WTC11 (cell line): ENCODE results near the gene RGS12. TPM values are rescaled to one million over a fixed set of nuclear protein-coding genes. Genes with fewer than 3 reads are reported as not detected.

Experiments used
- ATAC-seq: fragments of 200-7000 bp; cut with Tn5 transposase; 2 replicates; pipeline ENCODE4 v1.10.0; 2021; ENCODE audit warnings: mild to moderate bottlenecking, moderate library complexity
- CTCF ChIA-PET: fragments of 300-600 bp; sonication (Branson Sonifier 250); formaldehyde crosslinking; loops from one replicate; lab custom pipeline; 2021; ENCODE audit warnings: antibody characterized with exemption; lab: Charles Lee
- POLR2A ChIA-PET: fragments of 350-600 bp; sonication (Branson Sonifier 250); formaldehyde crosslinking; loops from one replicate; lab custom pipeline; 2021; ENCODE audit warnings: antibody characterized with exemption; lab: Charles Lee
- DNase-seq: peaks from one replicate; pipeline ENCODE4 v3.0.0; 2021; ENCODE audit warnings: low spot score
- H3K27ac Mint-ChIP-seq: 2 replicates; pipeline ENCODE4 v1.8.0; 2021; ENCODE audit warnings: mixed read lengths
- H3K27me3 Mint-ChIP-seq: 2 replicates; pipeline ENCODE4 v1.8.0; 2021; ENCODE audit warnings: low read depth, mild to moderate bottlenecking, moderate library complexity, mixed read lengths
- H3K36me3 Mint-ChIP-seq: 2 replicates; pipeline ENCODE4 v1.8.0; 2021; ENCODE audit warnings: mixed read lengths
- H3K4me1 Mint-ChIP-seq: 2 replicates; pipeline ENCODE4 v1.8.0; 2022; ENCODE audit warnings: mixed read lengths
- H3K4me3 Mint-ChIP-seq: 2 replicates; pipeline ENCODE4 v1.8.0; 2021; ENCODE audit warnings: mild to moderate bottlenecking, moderate library complexity, mixed read lengths
- H3K9me3 Mint-ChIP-seq: 2 replicates; pipeline ENCODE4 v1.8.0; 2021; ENCODE audit warnings: mixed read lengths
- E2F1 ChIP-seq: sonication (generic); formaldehyde crosslinking; IDR thresholded peaks from 2 replicates; pipeline ENCODE4 v1.8.0; 2022; ENCODE audit warnings: mild to moderate bottlenecking, missing genetic modification reagents
- ELF4 ChIP-seq: sonication (generic); formaldehyde crosslinking; IDR thresholded peaks from 2 replicates; pipeline ENCODE4 v1.8.1; 2022; ENCODE audit warnings: low read depth, mild to moderate bottlenecking, moderate library complexity, missing genetic modification reagents
- ERG ChIP-seq: fragments of 250-450 bp; sonication (Bioruptor Pico); IDR thresholded peaks from 2 replicates; pipeline ENCODE4 v1.8.0; 2021; ENCODE audit warnings: mild to moderate bottlenecking
- ESRRA ChIP-seq: sonication (generic); formaldehyde crosslinking; IDR thresholded peaks from 2 replicates; pipeline ENCODE4 v1.8.1; 2022; ENCODE audit warnings: mild to moderate bottlenecking, missing genetic modification reagents, borderline replicate concordance
- FOXJ3 ChIP-seq: sonication (generic); formaldehyde crosslinking; IDR thresholded peaks from 2 replicates; pipeline ENCODE4 v1.9.0; 2021; ENCODE audit warnings: missing genetic modification reagents, mild to moderate bottlenecking, borderline replicate concordance
- FOXP1 ChIP-seq: sonication (generic); formaldehyde crosslinking; IDR thresholded peaks from 2 replicates; pipeline ENCODE4 v1.8.0; 2022; ENCODE audit warnings: missing genetic modification reagents, mild to moderate bottlenecking, moderate library complexity, borderline replicate concordance
- GABPB1 ChIP-seq: sonication (generic); formaldehyde crosslinking; IDR thresholded peaks from 2 replicates; pipeline ENCODE4 v1.8.1; 2023; ENCODE audit warnings: mild to moderate bottlenecking, missing genetic modification reagents
- HMGA2 ChIP-seq: fragments of 250-450 bp; sonication (Bioruptor Pico); IDR thresholded peaks from 2 replicates; pipeline ENCODE4 v1.4.0; 2021; ENCODE audit warnings: mild to moderate bottlenecking, moderate library complexity
- MXD4 ChIP-seq: fragments of 250-450 bp; sonication (Bioruptor Pico); IDR thresholded peaks from 2 replicates; pipeline ENCODE4 v1.8.0; 2021; ENCODE audit warnings: mild to moderate bottlenecking, moderate library complexity, borderline replicate concordance
- MYBL2 ChIP-seq: sonication (generic); formaldehyde crosslinking; IDR thresholded peaks from 2 replicates; pipeline ENCODE4 v1.8.1; 2023; ENCODE audit warnings: mild to moderate bottlenecking, moderate library complexity, missing genetic modification reagents
- RORB ChIP-seq: fragments of 250-450 bp; sonication (Bioruptor Pico); IDR thresholded peaks from 2 replicates; pipeline ENCODE4 v1.9.0; 2021; ENCODE audit warnings: mild to moderate bottlenecking
- TEAD1 ChIP-seq: sonication (generic); formaldehyde crosslinking; IDR thresholded peaks from 2 replicates; pipeline ENCODE4 v1.8.0; 2022; ENCODE audit warnings: mild to moderate bottlenecking, missing genetic modification reagents
- TP53 ChIP-seq: sonication (generic); formaldehyde crosslinking; IDR thresholded peaks from 2 replicates; pipeline ENCODE4 v1.8.1; 2023; ENCODE audit warnings: mild to moderate bottlenecking, missing genetic modification reagents
- ZNF121 ChIP-seq: sonication (generic); formaldehyde crosslinking; IDR thresholded peaks from 2 replicates; pipeline ENCODE4 v1.8.0; 2023; ENCODE audit warnings: missing genetic modification reagents
- ZNF138 ChIP-seq: sonication (generic); formaldehyde crosslinking; conservative IDR thresholded peaks from 2 replicates; pipeline ENCODE4 v1.8.1; 2022; ENCODE audit warnings: mild to moderate bottlenecking, moderate library complexity, missing genetic modification reagents
- ZNF263 ChIP-seq: sonication (generic); formaldehyde crosslinking; IDR thresholded peaks from 2 replicates; pipeline ENCODE4 v1.8.1; 2022; ENCODE audit warnings: low read depth, mild to moderate bottlenecking, moderate library complexity, missing genetic modification reagents
- ZNF671 ChIP-seq: fragments of 250-450 bp; sonication (Bioruptor Pico); IDR thresholded peaks from 2 replicates; pipeline ENCODE4 v1.8.0; 2021; ENCODE audit warnings: mild to moderate bottlenecking
- total RNA-seq: library from RNA; stranded (reverse); gene quantifications from 3 replicates; pipeline ENCODE4 v1.2.3, GENCODE V29; 2021
- TF ChIP-seq, protein P1 (sequence below): sonication (generic); formaldehyde crosslinking; IDR thresholded peaks from 2 replicates; pipeline ENCODE4 v1.8.1; 2022; ENCODE audit warnings: low read depth, mild to moderate bottlenecking, moderate library complexity, missing genetic modification reagents, borderline replicate concordance
- TF ChIP-seq, protein P2 (sequence below): sonication (generic); formaldehyde crosslinking; IDR thresholded peaks from 2 replicates; pipeline ENCODE4 v1.8.1; 2023; ENCODE audit warnings: mild to moderate bottlenecking, missing genetic modification reagents, moderate library complexity
- TF ChIP-seq, protein P3 (sequence below): sonication (generic); formaldehyde crosslinking; IDR thresholded peaks from 2 replicates; pipeline ENCODE4 v1.8.1; 2023; ENCODE audit warnings: mild to moderate bottlenecking, missing genetic modification reagents

RGS12 gene
- total RNA-seq, 1 experiment from 2014 or later, result 21.0 TPM

DNA sequence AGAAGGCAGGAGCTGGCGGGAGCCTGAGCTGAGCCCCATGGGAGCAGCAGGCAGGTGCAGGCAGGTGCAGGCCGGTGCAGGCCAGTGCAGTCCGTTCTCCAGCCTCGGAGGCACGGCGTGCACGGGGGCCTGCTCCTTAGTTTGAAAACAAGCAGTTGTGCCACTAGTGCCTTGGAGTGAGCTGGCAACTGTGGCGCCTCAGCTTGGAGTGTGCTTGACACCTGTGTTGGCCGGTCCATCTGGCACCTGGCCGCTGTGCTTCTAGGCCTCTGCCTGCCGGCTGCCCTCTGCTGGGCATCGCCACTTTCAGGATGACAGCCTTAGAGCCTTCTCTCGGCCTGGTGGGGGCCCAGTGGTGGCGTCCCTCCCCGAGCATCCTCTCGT, 47.9 kb downstream of the RGS12 start:
- 0 out of 2 replicates have a peak, but pooled peaks have one; percentile 16 for ATAC-seq
- H3K9me3 Mint-ChIP-seq, result peaks cover 7% of the 10 kb centered on the region
- TF ChIP-seq, protein P1, sequence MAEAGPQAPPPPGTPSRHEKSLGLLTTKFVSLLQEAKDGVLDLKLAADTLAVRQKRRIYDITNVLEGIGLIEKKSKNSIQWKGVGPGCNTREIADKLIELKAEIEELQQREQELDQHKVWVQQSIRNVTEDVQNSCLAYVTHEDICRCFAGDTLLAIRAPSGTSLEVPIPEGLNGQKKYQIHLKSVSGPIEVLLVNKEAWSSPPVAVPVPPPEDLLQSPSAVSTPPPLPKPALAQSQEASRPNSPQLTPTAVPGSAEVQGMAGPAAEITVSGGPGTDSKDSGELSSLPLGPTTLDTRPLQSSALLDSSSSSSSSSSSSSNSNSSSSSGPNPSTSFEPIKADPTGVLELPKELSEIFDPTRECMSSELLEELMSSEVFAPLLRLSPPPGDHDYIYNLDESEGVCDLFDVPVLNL (CRISPR knock-in tag), result no peak
- TF ChIP-seq ZNF121 (CRISPR knock-in tag), result peak; percentile 37; the same call in 1 of the 2 replicates
- TF ChIP-seq, all 79 proteins: peak for 1
- POLR2A ChIA-PET, result no interaction called here
- no peak overlapping the region for H3K27ac Mint-ChIP-seq
- no peak overlapping the region for H3K4me3 Mint-ChIP-seq
- no peaks in the 10 kb centered on the region for H3K27me3 Mint-ChIP-seq
- H3K4me1 Mint-ChIP-seq, result peaks cover 15% of the 10 kb centered on the region
- CTCF ChIA-PET, result interaction anchor here (1.0 to 1.2 kb wide), 3 partner anchors 17 to 140 kb away, joined by 4 to 14 read pairs (median 5); no protein-coding TSS in a partner anchor
- H3K36me3 Mint-ChIP-seq, result no peaks in the 10 kb centered on the region; the same call in 1 of the 2 replicates
- DNase-seq, result no peak

DNA sequence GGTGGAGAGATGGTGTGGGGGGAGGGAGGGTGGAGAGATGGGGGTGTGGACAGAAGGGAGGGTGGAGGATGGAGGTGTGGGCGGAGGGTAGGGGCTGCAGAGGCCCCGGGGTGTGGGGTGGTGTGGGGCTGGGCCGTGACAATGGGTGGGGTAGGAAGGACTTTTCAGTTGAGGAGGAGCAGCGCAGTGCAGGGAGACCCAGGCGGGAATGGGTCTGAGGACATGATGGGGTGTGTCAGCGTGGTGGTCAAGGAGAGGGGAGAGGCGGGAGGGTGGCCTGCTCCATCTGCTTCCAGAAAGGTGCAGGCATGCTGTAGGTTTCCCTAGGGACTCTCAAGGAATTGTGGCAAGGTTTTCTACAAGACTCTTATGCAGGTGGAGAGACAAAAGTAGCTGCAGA, 48.9 kb downstream of the RGS12 start:
- Mint-ChIP-seq H3K4me3 (no peak overlapping the region), H3K9me3 (peaks cover 7% of the 10 kb centered on the region), H3K36me3 (no peaks in the 10 kb centered on the region; the same call in 1 of the 2 replicates), H3K4me1 (peaks cover 15% of the 10 kb centered on the region), H3K27me3 (no peaks in the 10 kb centered on the region), H3K27ac (0 out of 2 replicates have a peak overlapping the region, but pooled peaks have one; percentile 38)
- ChIA-PET CTCF (interaction anchor here (1.0 to 1.6 kb wide), 5 partner anchors 18 to 139 kb away, joined by 4 to 7 read pairs (median 5); no protein-coding TSS in a partner anchor), POLR2A (no interaction called here)
- DNase-seq (no peak), ATAC-seq (no peak; the same call in 1 of the 2 replicates)
- TF ChIP-seq MXD4 (no peak), ELF4 (CRISPR knock-in tag) (no peak), FOXP1 (CRISPR knock-in tag) (no peak), FOXJ3 (CRISPR knock-in tag) (no peak), RORB (CRISPR knock-in tag) (no peak), TP53 (CRISPR knock-in tag) (no peak), ESRRA (CRISPR knock-in tag) (no peak), ZNF263 (no peak), ZNF671 (no peak), E2F1 (CRISPR knock-in tag) (no peak), HMGA2 (CRISPR knock-in tag) (no peak), TEAD1 (CRISPR knock-in tag) (no peak), ZNF138 (CRISPR knock-in tag) (no peak), ERG (CRISPR knock-in tag) (no peak), MYBL2 (CRISPR knock-in tag) (no peak)
- TF ChIP-seq, protein P2, sequence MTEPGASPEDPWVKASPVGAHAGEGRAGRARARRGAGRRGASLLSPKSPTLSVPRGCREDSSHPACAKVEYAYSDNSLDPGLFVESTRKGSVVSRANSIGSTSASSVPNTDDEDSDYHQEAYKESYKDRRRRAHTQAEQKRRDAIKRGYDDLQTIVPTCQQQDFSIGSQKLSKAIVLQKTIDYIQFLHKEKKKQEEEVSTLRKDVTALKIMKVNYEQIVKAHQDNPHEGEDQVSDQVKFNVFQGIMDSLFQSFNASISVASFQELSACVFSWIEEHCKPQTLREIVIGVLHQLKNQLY, result no peak

- CTCF ChIA-PET, result interaction anchor here (1.0 to 1.6 kb wide), 5 partner anchors 18 to 138 kb away, joined by 4 to 7 read pairs (median 5); no protein-coding TSS in a partner anchor
- DNase-seq (no peak), ATAC-seq (no peak)
- Mint-ChIP-seq H3K9me3 (peaks cover 1% of the 10 kb centered on the region), H3K4me3 (no peak overlapping the region), H3K27ac (no peak overlapping the region), H3K27me3 (no peaks in the 10 kb centered on the region), H3K4me1 (peaks cover 15% of the 10 kb centered on the region), H3K36me3 (no peaks in the 10 kb centered on the region; the same call in 1 of the 2 replicates)
- peak; percentile 67 for TF ChIP-seq GABPB1
- TF ChIP-seq, protein P3, sequence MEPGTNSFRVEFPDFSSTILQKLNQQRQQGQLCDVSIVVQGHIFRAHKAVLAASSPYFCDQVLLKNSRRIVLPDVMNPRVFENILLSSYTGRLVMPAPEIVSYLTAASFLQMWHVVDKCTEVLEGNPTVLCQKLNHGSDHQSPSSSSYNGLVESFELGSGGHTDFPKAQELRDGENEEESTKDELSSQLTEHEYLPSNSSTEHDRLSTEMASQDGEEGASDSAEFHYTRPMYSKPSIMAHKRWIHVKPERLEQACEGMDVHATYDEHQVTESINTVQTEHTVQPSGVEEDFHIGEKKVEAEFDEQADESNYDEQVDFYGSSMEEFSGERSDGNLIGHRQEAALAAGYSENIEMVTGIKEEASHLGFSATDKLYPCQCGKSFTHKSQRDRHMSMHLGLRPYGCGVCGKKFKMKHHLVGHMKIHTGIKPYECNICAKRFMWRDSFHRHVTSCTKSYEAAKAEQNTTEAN, result no peak
- POLR2A ChIA-PET, result no interaction called here
Observed at GRCh38 chr4:3342182-3342854, 49.5 kb downstream of the RGS12 start.
